Measurements from ENCODE around the gene CALD1. TPM values are rescaled to one million over a fixed set of nuclear protein-coding genes. Genes with fewer than 3 reads are reported as not detected.

CALD1 gene
- total RNA-seq, 6 experiments from 2014 or later: 1,066 to 1,726 (median 1,102) TPM

DNA sequence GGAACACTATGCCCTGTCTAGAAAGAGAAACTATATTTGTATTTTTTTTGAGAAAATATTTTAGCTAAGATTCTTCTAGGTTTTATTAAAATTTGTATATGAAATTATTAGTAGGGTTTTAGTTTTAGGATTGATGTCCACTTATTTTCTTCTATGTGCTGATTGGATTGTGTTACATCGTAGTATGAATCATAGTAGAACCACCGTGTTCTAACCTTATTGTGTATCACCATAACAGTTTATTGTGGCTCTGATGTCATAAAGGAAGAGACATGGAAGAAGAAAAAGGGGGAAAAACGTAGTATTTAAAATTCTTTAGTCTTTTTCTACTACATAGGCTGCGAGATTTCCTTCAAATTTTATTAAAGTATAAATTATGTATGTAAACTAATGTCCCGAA, 208.7 kb downstream of the CALD1 start:
- TF ChIP-seq, protein P1, sequence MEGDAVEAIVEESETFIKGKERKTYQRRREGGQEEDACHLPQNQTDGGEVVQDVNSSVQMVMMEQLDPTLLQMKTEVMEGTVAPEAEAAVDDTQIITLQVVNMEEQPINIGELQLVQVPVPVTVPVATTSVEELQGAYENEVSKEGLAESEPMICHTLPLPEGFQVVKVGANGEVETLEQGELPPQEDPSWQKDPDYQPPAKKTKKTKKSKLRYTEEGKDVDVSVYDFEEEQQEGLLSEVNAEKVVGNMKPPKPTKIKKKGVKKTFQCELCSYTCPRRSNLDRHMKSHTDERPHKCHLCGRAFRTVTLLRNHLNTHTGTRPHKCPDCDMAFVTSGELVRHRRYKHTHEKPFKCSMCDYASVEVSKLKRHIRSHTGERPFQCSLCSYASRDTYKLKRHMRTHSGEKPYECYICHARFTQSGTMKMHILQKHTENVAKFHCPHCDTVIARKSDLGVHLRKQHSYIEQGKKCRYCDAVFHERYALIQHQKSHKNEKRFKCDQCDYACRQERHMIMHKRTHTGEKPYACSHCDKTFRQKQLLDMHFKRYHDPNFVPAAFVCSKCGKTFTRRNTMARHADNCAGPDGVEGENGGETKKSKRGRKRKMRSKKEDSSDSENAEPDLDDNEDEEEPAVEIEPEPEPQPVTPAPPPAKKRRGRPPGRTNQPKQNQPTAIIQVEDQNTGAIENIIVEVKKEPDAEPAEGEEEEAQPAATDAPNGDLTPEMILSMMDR (IDR thresholded peaks at IDR 0.05): no peak
- Mint-ChIP-seq H3K9me3 (no peaks in the 10 kb centered on the region; the same call in 1 of the 2 replicates), H3K4me3 (no peak overlapping the region), H3K27ac (no peak overlapping the region), H3K36me3 (ENCODE audit: low read depth) (peaks cover 17% of the 10 kb centered on the region; the same call in 1 of the 2 replicates), H3K4me1 (ENCODE audit: low read depth) (peaks cover 49% of the 10 kb centered on the region), H3K27me3 (ENCODE audit: insufficient read depth) (peaks cover 21% of the 10 kb centered on the region)
- DNase-seq: no peak

DNA sequence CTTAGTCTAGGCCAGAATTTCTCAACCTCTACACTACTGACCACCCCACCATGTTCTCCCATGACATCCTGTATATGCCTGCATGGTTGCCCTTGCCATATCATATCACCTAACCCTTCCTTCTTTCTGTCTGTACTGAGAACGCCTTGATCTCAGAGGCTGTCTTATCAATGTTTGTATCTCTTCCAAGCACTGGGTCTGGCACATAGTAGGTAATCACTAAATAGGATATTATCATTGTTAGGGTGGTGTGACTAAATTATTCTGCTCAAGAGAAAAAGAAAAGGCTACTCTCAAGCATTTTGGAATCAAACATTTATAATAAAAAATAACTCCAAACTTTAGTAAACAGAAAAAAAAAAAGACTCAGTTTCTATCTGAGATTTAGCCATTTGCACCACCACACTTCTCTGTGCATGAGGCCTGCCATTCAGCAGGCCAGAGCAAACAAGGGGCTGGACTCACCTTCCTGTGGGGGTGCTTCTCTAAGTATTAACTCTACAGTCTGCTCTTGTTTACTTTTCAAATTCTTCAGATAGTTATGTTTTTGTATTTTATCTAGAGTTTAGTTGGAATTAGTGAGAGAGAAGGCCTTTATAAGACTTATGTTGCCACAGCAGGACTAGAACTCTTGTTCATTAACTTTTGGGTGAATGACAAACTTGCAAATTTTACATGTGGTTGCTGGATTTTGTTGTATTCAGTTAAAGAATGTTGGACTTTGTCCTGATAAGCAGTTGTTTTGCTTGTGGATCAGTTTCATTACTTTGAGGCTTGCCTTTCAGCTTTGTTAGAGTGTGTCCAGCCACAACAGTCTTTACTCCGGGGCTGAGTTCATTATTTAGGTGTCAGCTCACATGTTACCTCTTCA, 212.3 kb downstream of the CALD1 start:
- Mint-ChIP-seq H3K4me3 (no peak overlapping the region; the same call in 1 of the 2 replicates), H3K9me3 (no peaks in the 10 kb centered on the region; the same call in 1 of the 2 replicates), H3K36me3 (ENCODE audit: low read depth) (peaks cover 22% of the 10 kb centered on the region), H3K27me3 (ENCODE audit: insufficient read depth) (peaks cover 8% of the 10 kb centered on the region), H3K4me1 (ENCODE audit: low read depth) (peaks cover 34% of the 10 kb centered on the region), H3K27ac (peak overlapping the region; percentile 14)
- peak; percentile 5 for DNase-seq
- TF ChIP-seq, protein P1 (IDR thresholded peaks at IDR 0.05): no peak

DNA sequence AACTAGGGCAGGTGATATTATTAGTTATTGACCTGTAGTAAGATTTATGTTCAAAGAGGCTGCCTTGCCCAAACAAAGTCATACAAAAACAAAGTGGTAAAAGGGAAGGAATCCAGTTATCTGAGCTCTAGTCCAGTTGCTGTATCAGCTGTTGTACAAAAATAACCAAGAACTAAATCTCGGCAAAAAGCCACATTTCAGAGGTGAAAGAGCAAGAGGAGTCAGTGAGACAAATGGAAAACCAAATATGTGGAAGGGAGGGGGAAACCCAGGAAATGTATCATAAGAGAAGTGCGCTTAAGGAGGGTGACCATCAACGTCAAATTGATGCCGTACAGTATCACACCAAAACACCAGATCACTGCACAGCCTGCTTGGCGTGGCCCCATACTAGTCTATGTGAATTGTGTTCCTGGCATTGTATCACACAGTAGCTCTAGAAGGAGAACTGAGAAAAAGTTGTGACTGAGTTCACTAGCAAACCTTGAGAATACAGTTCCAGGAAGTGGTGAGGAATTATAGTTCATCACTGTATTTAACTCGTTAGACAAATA, 213.3 kb downstream of the CALD1 start:
- TF ChIP-seq, protein P1 (IDR thresholded peaks at IDR 0.05): no peak
- Mint-ChIP-seq H3K9me3 (no peaks in the 10 kb centered on the region), H3K36me3 (ENCODE audit: low read depth) (peaks cover 22% of the 10 kb centered on the region), H3K27ac (no peak overlapping the region), H3K27me3 (ENCODE audit: insufficient read depth) (peaks cover 6% of the 10 kb centered on the region; the same call in 1 of the 2 replicates), H3K4me3 (no peak overlapping the region), H3K4me1 (ENCODE audit: low read depth) (peaks cover 24% of the 10 kb centered on the region)
- no peak for DNase-seq

DNA sequence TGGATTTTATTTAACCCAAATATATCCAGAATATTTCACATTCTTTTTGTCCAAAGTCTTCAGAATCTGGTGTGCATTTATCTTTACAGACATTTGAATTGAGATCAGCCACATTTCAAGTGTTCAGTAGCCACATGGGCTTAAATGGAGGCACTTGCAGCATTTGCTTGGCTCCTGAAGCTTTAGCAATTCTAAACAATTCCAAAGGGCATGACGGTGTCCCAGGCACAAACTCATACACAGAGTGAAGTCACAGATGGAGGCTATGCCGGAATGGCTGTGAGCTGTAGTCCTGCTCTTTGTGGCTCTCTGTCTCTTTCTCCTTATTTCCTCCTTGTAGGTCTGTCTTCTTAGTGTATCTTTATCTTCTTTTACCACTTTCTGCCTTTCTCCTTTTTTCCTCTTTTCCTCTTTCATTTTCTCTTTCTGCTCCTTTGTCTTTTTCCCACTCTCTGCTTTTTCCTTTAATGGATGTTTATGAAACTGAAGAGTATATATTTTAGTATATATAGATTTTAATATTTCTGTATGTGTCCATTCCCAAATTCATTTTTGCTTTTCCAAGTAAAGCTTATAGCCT, 214.5 kb downstream of the CALD1 start:
- Mint-ChIP-seq H3K27ac (no peak overlapping the region), H3K4me3 (no peak overlapping the region), H3K4me1 (ENCODE audit: low read depth) (peaks cover 23% of the 10 kb centered on the region), H3K36me3 (ENCODE audit: low read depth) (peaks cover 22% of the 10 kb centered on the region), H3K9me3 (no peaks in the 10 kb centered on the region), H3K27me3 (ENCODE audit: insufficient read depth) (peaks cover 6% of the 10 kb centered on the region)
- TF ChIP-seq, protein P1 (IDR thresholded peaks at IDR 0.05): no peak
- DNase-seq: no peak

DNA sequence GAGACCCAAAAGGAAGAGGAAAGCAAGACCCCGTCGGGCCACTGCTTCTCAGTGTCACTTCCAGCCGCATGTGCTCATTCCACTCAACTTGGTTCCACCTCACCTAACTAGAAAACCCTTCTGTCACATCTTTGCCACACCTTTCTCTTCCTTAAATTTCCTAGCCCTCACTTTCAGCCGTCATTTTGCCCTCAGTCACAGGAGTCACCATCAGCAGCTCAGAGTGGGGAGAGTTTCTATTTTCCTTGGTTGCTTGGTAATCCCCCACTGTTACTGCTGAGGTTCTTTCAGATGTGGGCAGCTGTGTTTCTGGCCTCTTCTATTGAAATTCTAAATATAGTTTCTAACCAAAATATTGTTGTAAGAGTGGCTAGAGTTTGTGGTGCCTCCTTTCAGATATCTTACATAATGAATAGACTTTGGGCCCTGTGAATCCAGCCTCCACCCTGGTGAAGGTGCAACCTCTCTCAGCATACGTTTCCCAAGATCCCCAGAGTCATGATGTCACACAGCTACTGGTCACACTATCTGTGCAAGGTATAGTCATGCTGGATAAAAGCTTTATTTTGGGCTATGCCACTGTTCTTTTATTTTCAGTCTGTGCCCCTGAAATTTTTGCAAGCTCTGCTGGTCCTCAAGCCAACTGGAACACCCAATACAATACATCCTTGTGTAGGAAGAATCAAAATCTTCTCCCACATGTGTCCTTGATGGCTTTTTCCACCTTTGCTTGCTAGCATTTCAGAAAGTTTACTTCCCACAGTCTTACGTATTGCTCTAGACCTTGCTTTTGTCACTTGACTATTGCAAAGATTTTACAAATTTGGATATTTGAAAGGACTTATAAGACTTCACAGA, 216.0 kb downstream of the CALD1 start:
- no peak overlapping the region for H3K4me3 Mint-ChIP-seq
- H3K36me3 Mint-ChIP-seq (ENCODE audit: low read depth): peaks cover 16% of the 10 kb centered on the region
- no peak for DNase-seq
- no peak overlapping the region; the same call in 1 of the 2 replicates for H3K27ac Mint-ChIP-seq
- peaks cover 23% of the 10 kb centered on the region for H3K4me1 Mint-ChIP-seq (ENCODE audit: low read depth)
- H3K27me3 Mint-ChIP-seq (ENCODE audit: insufficient read depth): peaks cover 7% of the 10 kb centered on the region
- H3K9me3 Mint-ChIP-seq: no peaks in the 10 kb centered on the region
- TF ChIP-seq, protein P1 (IDR thresholded peaks at IDR 0.05): no peak
